COR-L47 (cell line): Measurements from ENCODE around the gene TRPV4.

ENCODE experiments used
- DNase-seq: peaks from one replicate; lab custom pipeline; 2025; lab: John Stamatoyannopoulos, UW

Gene TRPV4

DNA sequence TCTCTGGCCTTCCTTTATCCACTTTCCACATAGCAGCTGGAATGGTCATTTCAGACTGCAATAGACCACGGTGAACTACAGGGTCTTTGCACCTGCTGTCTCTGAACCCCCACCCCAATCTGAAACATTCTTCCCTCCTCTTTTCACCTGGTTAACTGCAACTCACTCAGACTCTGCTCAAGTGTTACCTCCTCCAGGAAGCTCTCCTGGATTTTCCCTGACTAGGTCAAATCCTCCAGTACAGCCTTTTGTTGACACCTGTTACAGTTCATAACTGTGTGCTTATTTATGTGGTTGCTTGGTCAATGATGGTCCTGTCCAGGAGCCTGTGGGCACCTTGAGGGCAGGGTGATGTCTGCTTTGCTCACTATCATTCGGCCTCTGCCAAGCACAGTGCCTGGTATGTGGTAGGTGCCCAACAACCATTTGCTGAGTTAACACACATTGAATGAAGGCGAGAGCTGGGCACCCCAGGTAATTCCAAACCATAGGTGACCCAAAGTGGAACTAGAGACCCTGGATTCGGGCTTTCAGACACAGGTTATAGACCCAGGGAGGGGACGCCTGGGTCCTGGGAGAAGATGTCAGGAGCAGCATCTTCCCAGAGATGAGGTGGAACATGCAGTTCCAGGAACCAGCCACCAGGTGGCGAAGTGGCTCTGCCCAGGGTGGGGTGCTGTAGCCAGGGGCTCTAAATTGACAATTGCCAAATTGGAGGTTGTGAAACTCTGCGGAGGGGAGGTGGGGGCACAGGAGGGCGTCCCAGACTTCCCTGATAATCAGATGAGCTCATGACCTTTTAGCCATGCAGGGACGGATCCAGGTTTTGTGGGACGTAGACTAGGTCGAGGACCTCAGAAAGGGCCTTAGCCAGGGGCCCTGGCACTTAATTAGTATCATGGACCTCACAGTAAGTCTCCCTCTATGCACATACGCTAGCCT lies 28.1 kb downstream of the TRPV4 start:
- DNase-seq, result peak; percentile 9

DNA sequence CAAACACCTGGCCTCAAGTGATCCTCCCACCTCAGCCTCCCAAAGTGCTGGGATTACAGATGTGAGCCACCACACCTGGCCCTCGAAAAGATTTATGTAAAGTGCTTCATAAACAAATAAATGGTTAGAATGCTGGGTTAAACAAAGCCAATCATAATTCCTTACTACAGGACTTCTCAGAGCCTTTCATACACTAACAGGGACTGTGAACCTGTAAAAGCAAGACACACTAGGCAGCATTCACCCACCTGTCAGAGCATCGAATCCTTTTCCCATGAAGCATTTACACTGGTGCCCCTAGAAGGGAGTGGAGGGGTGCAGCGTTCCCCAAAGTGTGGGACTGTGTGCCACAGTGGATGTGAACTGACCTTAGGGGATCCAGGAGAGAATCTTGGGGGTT lies 29.5 kb downstream of the TRPV4 start:
- DNase-seq, result no peak

DNA sequence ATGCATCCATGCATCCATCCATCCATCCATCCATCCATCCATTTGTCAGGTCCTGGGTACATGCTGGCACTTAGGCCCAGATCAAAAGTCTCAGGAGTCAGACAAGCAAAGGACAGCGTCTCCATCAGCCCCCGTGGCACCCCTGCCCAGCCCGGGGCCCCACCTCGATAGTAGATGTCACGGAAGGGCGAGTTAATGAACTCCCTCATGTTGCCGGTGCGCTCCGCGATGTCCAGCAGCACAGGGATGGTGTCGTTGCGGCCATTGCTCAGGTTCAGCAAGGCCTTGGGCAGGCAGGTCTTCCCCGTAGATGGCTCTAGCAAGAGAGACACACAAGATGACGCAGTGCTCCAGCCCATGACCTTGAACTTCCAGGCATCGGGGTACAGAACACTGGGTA lies 30.4 kb downstream of the TRPV4 start:
- no peak for DNase-seq

DNA sequence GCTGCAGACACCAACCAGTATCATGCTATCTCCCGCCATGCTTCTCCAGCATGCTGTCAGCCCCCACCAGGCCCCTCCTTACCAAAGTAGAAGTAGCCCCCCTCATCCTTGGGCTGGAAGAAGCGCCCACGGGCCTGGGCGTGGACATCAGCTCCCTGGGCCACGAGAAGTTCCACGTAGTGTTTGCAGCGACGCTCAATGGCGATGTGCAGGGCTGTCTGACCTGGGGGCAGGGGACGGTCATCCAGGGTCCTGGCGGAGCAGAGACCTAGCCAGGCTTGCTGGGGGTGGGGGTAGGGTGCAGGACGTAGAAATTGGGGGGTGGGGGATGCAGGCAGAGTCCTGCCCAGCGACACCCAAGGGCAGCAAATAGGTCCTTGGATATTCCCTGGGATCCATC lies 32.7 kb downstream of the TRPV4 start:
- no peak for DNase-seq

DNA sequence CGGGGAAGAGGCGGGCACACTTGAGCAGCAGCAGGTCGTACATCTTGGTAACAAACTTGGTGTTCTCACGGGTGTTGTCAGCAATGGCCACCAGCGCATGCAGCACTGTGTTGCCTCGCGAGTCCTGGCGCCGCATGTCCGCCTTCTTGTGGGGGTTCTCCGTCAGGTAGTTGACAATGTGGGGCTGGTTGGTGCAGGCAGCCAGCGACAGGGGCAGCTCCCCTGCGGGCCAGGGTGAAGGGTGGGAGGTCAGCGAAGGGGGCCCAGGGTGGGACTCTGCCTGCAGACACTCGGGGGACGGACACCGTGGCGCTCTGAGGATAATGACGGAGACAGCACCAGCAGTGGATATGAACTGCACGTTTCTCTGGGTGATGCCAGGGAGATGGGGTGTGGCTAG lies 34.5 kb downstream of the TRPV4 start:
- DNase-seq, result no peak

DNA sequence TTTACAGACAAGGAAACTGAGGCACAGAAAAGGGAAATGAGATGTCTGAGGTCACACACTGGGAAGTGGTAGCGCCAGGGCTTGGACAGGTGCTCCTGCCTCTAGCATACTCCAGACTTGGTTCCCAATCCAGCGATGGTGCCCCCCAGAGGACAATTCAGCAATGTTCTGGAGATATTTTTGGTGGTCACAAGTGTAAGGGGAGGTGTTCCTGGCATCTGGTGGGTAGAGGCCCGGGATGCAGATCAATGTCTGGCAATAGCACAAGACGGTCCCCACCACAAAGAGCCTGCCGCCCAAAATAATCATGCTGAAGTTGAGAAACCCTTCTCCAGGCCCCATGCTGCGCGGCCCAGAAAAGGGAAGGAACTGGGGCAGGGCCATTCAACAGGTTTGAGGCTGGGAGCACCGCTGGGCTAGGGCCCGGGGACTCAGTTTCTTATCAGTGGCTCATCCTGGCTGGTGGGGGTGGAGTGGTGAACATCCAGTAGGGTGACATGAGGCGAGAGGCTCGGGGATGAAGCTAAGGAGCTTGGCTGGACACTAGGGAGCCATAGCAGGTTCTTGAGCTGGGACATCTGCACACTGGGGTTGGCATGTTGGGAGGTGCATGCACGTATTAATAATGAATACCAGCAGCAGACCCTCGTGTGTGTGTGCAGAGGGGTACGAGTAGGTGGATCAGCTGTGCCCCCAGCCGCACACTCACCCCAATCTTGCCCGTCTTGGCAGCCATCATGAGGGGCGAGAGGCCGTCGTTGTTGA lies 35.1 kb downstream of the TRPV4 start:
- peak; percentile 17 for DNase-seq

DNA sequence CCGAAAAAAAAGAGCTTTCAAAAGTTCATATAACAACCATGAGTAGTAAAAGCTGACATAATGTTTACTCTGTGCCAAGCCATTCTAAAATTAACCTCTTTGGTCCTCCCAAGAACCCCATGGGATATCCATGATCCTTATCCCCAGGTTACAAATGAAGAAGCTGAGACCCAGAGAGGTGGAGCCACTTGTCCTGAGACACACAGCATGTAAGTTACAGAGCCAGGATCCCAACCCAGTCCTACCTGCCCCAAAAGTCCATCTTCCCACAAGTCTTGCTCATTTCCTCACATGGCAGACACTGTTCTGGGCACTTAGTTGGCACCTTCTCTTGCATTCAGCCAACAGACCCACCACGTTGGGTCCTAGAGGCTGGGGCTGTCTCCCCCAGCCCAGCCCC lies 37.1 kb downstream of the TRPV4 start:
- no peak for DNase-seq

DNA sequence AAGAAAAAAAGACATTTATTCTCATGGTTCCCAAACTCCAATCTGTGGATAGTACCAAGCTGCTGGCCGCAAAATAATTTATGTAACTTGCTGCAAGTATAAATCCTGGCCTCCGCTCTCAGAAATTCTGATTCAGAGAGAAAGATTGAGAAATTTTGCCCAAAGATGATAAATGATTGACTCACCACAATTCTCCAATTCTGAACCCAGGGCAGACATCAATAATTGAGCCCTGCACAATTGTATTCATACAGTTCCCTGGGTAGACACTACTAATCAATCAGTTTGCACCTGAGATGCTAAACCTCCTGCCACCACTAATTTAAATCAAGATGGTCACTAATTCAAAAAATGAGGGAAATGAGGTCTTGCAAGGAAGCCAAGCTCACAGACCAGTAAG lies 38.2 kb downstream of the TRPV4 start:
- DNase-seq, result no peak

DNA sequence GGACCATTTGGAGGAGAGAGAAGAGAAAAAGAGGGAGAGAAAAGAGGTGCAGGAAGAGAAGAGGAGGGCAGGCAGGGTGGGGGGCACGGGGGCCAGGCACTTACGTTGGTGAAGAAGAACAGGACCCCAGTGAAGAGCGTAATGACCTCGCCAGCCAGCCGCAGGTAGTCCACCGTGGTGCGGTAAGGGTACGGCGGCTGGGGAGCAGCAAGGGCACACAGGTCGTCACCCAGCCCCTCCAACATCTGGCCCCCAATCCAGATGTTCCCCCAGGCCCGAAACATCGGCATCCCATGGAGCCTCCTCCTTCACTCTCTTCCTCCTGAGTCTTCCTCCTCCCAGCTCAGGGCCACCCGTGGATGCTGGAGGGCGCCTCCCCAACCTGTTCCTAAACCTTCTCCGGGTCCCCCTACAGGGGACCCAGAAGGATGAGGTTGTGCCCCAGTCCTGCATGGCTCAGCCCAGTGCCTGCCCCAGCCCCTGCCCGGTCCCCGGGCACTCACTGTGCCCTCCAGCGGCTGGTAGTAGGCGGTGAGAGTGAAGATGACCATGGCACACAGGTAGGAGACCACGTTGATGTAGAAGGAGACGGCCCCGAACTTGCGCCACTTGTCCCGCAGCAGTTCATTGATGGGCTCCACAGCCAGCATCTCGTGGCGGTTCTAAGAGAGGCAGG lies 39.2 kb downstream of the TRPV4 start:
- no peak for DNase-seq

DNA sequence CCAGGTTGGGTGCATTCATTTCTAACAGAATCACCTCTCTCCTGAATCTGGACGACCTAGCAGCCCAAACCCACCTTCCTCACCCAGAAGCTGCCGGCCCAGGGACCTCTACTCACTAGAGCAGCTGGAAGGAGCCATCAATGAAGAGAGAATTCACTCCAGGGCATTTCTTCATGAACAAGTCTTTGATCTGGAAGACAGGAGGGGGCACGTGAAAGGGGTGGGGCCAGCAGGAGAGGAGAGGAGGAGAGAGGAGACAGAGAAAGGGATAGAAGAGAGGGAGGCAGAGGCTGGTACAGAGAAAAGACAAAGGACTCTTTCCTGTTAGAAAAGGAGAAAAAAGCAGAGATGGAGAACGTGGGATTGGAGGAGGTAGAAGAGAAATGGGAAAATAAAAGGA lies 39.8 kb downstream of the TRPV4 start:
- DNase-seq, result no peak

DNA sequence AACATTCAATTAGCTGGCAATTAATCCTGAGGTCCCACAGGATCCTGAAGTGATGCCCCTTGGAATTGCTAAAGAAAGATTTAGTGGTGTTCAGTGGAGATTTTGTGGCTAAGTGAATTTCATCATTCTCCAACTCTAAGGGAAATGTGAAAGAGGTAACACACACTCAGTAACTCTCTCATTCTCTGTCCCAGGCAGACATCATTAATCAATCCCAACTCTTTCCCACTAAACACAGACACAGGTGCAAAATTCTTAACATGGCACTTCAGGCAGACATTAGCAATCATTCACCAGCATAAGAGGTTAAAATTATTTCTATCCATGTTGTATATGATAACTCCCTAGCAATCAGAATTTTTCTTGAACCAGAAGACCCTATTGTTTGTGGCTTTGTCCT lies 40.2 kb downstream of the TRPV4 start:
- DNase-seq, result no peak

DNA sequence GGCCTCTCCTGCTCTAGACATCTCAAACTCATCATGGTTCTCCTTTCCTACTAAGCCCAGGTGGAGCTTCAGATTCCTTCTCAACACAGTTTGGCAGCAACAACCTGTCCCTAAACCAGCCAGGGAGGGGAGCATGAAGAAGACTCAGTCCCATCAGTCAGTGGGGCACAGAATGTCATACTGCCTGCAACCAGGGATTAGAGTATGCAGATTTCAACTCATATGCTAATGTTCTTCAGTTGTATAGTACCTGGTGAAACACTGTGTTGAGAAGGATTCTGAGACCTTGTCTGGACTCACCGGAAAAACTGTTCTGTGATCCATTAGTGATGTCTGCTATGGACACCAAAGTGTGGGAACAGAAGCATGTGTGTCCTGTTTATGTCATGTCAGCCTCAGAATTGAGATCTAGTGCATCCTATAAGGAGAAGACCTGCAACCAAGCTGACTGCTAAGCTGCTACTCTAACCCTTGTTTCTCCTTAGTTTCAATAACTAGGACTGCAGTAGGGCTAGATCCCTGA lies 43.6 kb downstream of the TRPV4 start:
- no peak for DNase-seq

DNA sequence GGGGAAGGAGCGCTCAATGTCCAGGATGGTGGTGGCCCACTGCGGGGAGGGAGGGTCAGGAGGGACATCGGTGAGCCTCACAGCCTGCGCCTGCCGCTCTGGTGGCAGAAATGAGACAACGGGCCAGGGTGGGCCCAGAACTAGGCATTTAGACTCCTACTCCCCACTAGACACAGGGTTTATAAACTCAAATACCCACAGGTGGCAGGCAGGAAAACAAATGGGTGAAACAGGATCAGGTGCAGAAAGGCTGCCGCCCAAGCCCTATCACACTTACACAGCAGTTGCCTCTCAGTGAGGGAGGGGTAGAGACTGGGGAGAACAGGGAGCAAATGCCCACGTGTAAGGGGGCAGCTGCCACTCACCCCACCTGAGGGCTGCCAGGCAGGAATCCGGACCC lies 46.4 kb downstream of the TRPV4 start:
- no peak for DNase-seq

DNA sequence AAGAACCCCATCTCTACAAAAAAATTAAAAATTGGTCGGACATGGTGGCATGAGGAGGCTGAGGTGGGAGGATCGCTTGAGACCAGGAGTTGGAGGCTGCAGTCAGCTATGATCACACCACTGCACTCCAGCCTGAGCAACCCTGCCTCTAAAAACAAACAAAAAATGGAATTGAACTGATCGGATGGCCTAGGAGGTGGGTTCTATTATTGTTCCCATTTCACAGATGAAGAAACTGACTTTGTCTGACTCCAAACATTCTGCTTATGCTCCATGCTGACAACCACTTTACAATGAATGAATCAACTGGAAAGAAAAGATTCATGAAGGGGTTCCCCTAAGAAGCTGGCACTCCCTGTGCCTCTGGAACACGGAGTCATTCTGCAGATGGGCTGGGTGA lies 47.3 kb downstream of the TRPV4 start:
- no peak for DNase-seq

DNA sequence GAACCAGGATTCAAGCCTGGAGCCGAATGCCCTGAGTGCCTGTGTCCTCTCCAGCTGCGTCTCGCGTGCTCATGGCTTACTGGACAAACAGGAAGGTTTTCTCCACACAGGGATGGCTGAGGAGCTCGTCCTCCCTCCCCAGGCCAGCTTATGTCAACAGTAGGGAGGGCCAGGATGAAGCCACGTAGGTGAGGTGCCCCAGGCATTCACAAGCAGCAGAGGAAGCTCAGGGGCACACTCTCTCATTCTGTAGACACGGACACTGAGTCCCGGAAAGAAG lies 49.3 kb downstream of the TRPV4 start:
- DNase-seq, result no peak

DNA sequence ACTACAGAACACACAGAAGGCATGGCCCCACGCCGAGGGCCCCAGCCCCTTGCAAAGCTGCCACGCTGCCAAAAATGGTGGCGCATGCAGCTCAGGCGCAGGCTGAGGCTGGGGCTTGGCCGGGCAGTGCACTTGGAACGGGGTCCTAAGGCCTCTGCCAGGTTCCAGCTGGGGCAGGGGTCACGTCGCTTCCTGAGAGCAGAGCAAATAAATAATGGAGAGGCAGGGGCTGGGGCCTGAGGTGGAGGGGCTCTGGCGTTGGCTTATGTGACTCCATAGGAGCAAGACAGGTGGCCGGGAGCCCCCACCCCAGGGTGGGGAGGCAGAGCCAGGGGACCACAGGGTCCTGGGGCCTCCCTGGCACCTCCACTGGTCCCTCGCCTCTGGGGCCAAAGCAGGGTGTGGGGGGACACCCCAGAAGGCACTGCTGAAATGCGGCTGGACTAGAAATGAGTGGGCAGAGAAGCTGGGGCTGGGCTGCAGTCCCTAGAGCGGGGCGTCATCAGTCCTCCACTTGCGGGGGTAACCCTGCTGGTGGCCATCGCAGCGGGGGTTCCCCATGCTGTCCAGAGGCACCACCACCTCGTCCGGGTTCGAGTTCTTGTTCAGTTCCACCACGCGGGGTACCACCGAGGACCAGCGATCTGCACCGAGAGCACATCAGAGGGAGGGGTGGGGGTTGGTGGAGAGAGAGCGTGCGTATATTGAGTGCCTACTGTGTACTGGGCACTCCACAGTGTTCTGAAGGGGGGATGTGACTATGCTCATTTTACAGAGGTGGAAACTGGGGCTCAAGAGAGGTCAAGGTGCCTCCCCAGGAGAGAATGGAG lies 49.8 kb downstream of the TRPV4 start:
- DNase-seq, result no peak

DNA sequence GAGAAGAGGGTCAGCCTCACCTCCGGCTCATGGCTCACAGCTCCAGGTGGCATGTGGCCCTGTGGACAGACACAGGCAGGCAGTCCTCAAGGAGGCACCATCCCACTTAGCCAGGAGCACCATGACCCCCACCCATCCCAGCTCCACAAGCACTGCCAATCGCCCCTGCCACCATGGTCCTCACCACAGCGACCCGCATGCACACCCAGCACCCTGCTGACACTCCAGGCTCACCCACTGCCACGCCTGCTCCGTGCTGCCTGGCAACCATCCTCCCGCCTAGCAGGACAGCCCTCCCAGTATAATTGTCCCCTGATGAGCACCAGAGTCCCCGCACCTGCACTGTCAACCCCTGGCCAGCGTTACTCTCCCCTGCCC lies 50.9 kb downstream of the TRPV4 start:
- DNase-seq, result peak; percentile 68

DNA sequence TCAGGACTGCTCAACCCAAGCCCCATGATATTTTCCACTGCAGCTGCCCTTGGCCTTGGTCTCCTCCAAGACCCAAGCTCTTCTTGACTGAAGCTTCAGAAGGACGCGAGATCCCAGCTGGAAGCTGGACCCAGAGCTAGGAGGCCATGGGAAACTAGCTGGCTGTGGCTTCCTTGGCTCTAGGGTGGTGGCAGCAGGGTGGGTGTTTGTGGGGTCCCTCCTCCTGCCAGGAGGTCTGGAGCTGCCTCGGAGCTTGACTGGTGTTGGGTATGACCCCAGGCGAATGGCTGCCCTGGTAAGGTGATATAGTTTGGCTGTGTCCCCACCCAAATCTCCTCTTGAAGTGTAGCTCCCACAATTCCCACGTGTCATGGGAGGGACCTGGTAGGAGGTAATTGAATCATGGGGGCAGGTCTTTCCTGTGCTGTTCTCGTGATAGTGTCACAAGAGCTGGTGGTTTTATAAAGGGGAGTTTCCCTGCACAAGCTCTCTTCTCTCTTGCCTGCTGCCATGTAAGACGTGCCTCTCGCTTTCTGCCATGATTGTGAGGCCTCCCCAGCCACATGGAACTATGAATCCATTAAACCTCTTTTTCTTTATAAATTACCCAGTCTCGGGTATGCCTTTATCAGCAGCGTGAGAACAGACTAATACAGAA lies 51.4 kb downstream of the TRPV4 start:
- DNase-seq, result no peak

DNA sequence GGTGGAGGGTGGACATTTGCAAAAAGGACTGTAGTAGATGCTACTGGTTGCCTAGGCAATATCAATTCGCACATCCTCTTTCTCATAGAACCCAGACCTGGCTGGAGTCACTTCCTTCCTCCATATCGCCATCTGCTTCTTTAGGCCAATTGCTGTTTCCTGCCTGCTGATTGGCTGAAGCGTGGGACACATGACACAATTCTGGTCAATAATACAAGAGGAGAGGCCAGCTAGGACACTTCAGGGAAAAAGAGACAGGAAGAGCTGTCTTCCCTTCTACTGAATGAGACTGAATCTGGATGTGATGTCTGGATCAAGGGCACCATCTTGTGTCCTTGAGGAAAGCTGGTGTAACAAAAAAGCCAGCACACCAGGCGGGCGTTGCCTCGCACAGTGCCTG lies 53.8 kb downstream of the TRPV4 start:
- no peak for DNase-seq

DNA sequence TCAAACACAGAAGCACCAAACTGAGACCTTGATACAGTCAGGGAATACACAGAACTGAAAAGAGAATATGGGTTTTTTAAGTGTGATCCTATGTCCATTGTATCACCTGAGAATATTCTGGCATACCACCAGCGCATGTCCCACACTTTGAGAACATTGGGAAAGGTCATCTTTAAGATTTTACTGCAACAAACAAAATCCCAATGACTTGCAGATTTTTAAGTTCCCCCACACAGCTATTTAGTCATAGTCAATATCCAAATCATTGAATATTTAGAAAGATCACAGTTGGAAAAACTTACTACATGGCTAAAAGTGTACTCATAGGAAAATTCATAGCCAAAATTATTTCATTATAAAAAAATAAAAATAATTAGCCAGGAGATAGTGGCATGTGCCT lies 54.5 kb downstream of the TRPV4 start:
- DNase-seq, result no peak

DNA sequence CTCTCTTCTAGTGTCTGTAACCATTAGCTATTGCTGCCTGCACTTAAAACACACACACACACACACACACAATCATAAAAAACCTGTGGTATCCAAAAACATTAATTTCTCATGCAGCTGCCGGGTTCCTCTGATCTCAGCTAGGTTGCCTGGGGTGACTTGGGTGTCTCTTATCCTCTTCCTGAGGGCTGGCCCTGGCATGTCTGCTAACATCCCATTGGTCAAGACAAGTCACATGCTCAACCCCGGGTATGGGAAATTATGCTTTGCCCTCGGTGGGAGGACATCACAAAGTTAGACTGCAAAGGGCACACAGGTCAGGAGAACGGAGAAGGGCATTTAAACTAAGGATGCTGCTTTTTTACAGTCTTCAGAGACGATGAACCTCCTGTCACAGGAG lies 55.7 kb downstream of the TRPV4 start:
- peak; percentile 34 for DNase-seq
